GM21717 (cell line): Measurements from ENCODE around the gene GBX1.

Experiments used
- ATAC-seq: cut with Tn5 transposase; IDR thresholded peaks from one replicate; pipeline ENCODE4 v1.9.1; 2021; ENCODE audit warnings: mild to moderate bottlenecking, moderate library complexity; ENCODE audit not compliant: unreplicated experiment

The GBX1 gene

GRCh38 chr7:151167197-151167961 is at the start of gene GBX1:
GBX1 (minus strand) TSS chr7:151167694; CDS start chr7:151167548, 146 bp downstream.
- ATAC-seq: no peak

GRCh38 chr7:151215396-151215795 is 47.9 kb upstream of the GBX1 start:
- ATAC-seq: no peak

GRCh38 chr7:151213826-151214225 is 46.3 kb upstream of the GBX1 start:
- no peak for ATAC-seq

- ATAC-seq: no peak
These were observed 45.1 kb upstream of the GBX1 start for GRCh38 chr7:151212626-151213025.

- no peak for ATAC-seq
These were observed 43.8 kb upstream of the GBX1 start for GRCh38 chr7:151211155-151211772.

GRCh38 chr7:151210087-151210854 is 42.8 kb upstream of the GBX1 start, which contains the start of gene H2BK1:
H2BK1 (minus strand) TSS chr7:151210488; CDS start chr7:151210318, 170 bp downstream.
- no peak for ATAC-seq

- no peak for ATAC-seq
These were observed 42.1 kb upstream of the GBX1 start for GRCh38 chr7:151209588-151209987.

GRCh38 chr7:151208253-151208862 is 40.9 kb upstream of the GBX1 start:
- ATAC-seq: no peak

GRCh38 chr7:151207804-151208203 is 40.3 kb upstream of the GBX1 start:
- ATAC-seq: no peak

GRCh38 chr7:151207315-151207714 is 39.8 kb upstream of the GBX1 start:
- ATAC-seq: no peak

- ATAC-seq: no peak
These were observed 39.4 kb upstream of the GBX1 start for GRCh38 chr7:151206914-151207313.

GRCh38 chr7:151205730-151206129 is 38.2 kb upstream of the GBX1 start:
- ATAC-seq: no peak

- ATAC-seq: no peak
These were observed 37.0 kb upstream of the GBX1 start for GRCh38 chr7:151204383-151205032.

- no peak for ATAC-seq
These were observed 35.3 kb upstream of the GBX1 start for GRCh38 chr7:151202836-151203235.

- ATAC-seq: no peak
These were observed 34.3 kb upstream of the GBX1 start for GRCh38 chr7:151201751-151202150.

GRCh38 chr7:151201344-151201743 is 33.9 kb upstream of the GBX1 start:
- ATAC-seq: no peak

- no peak for ATAC-seq
These were observed 31.7 kb upstream of the GBX1 start for GRCh38 chr7:151198945-151199848.

- no peak for ATAC-seq
These were observed 30.4 kb upstream of the GBX1 start for GRCh38 chr7:151197932-151198331.

- ATAC-seq: no peak
These were observed 28.3 kb upstream of the GBX1 start for GRCh38 chr7:151195616-151196450.
